Measurements from ENCODE around the gene LBP.

GRCh38 chr20:38346741-38347140, 459 bp downstream of the LBP start:
- TF ChIP-seq CTCF (IDR thresholded peaks at IDR 0.05), result no peak
- TF ChIP-seq EZH2 (IDR thresholded peaks at IDR 0.05; ENCODE audit: borderline replicate concordance, insufficient read depth, low read depth, low read length, poor library complexity, severe bottlenecking), result no peak

Data from B cell (primary cell).